H1 (cell line): ENCODE data around the gene RIN3.

Source experiments
- BRCA1 ChIP-seq: IDR thresholded peaks from 2 replicates; pipeline ENCODE4 v1.6.1; 2012; ENCODE audit warnings: low read depth, low read length, improper control_type of control experiment
- CEBPB ChIP-seq: IDR thresholded peaks from 2 replicates; pipeline ENCODE4 v1.6.1; 2012; ENCODE audit warnings: low read depth, low read length
- CREB1 ChIP-seq: IDR thresholded peaks from 2 replicates; pipeline ENCODE4 v1.6.1; 2012; ENCODE audit warnings: inconsistent platforms
- E2F6 ChIP-seq: IDR thresholded peaks from 2 replicates; pipeline ENCODE4 v1.6.1; 2012; ENCODE audit warnings: inconsistent platforms
- EP300 ChIP-seq, 2 experiments: IDR thresholded peaks; 1 replicate in 1 of 2; 2 replicates in 1 of 2; pipeline ENCODE4 v1.6.1; 2011 to 2012; ENCODE audit warnings: low read depth in 2 of 2, low read length in 2 of 2, mild to moderate bottlenecking in 2 of 2, borderline replicate concordance in 1 of 2, inconsistent platforms in 1 of 2, moderate library complexity in 1 of 2
- EZH2 ChIP-seq: fragments of 200-600 bp; sonication (generic); IDR thresholded peaks from 2 replicates; pipeline ENCODE4 v1.7.1; 2012; ENCODE audit warnings: low read depth, mild to moderate bottlenecking, moderate library complexity, low read length, inconsistent platforms; ENCODE audit not compliant: severe bottlenecking
- HDAC6 ChIP-seq: IDR thresholded peaks from one replicate; pipeline ENCODE4 v1.7.1; 2012; ENCODE audit warnings: low read depth, mild to moderate bottlenecking, inconsistent platforms, low read length, moderate library complexity
- KDM5A ChIP-seq: fragments of 200-600 bp; IDR thresholded peaks from 2 replicates; pipeline ENCODE4 v1.7.1; 2012; ENCODE audit warnings: mild to moderate bottlenecking, low read length, inconsistent platforms, mixed read lengths
- POLR2A ChIP-seq, 2 experiments: IDR thresholded peaks; 1 replicate in 1 of 2; 2 replicates in 1 of 2; pipeline ENCODE4 v1.6.1; 2011; ENCODE audit warnings: low read depth in 2 of 2, low read length in 2 of 2, mild to moderate bottlenecking in 2 of 2; ENCODE audit errors: control extremely low read depth in 1 of 2
- POLR2AphosphoS5 ChIP-seq: IDR thresholded peaks from 2 replicates; pipeline ENCODE4 v1.6.1; 2011; ENCODE audit warnings: low read depth, low read length
- RBBP5 ChIP-seq: IDR thresholded peaks from 2 replicates; pipeline ENCODE4 v1.7.1; 2012; ENCODE audit warnings: low read depth, mild to moderate bottlenecking, inconsistent platforms, low read length, moderate library complexity, borderline replicate concordance
- SRF ChIP-seq: IDR thresholded peaks from 2 replicates; pipeline ENCODE4 v1.6.1; 2011; ENCODE audit warnings: mild to moderate bottlenecking, low read depth, low read length, moderate library complexity
- TF ChIP-seq, protein P1 (sequence below), 3 experiments: IDR thresholded peaks; 1 replicate in 2 of 3; 2 replicates in 1 of 3; pipeline versions ENCODE4 v1.5.1 to v1.6.1; 2011; ENCODE audit warnings: low read length in 3 of 3, mild to moderate bottlenecking in 3 of 3, inconsistent platforms in 2 of 3, low read depth in 1 of 3, moderate library complexity in 1 of 3; ENCODE audit not compliant: insufficient read depth in 1 of 3; ENCODE audit errors: control extremely low read depth in 1 of 3
- TF ChIP-seq, protein P2 (sequence below): IDR thresholded peaks from 2 replicates; pipeline ENCODE4 v1.6.1; 2011; ENCODE audit warnings: low read depth, mild to moderate bottlenecking, low read length; ENCODE audit not compliant: insufficient read depth

GRCh38 chr14:92587700-92588085 lies 74.1 kb downstream of the RIN3 start:
- TF ChIP-seq RBBP5: no peak
- TF ChIP-seq EZH2: no peak
- TF ChIP-seq, protein P1, sequence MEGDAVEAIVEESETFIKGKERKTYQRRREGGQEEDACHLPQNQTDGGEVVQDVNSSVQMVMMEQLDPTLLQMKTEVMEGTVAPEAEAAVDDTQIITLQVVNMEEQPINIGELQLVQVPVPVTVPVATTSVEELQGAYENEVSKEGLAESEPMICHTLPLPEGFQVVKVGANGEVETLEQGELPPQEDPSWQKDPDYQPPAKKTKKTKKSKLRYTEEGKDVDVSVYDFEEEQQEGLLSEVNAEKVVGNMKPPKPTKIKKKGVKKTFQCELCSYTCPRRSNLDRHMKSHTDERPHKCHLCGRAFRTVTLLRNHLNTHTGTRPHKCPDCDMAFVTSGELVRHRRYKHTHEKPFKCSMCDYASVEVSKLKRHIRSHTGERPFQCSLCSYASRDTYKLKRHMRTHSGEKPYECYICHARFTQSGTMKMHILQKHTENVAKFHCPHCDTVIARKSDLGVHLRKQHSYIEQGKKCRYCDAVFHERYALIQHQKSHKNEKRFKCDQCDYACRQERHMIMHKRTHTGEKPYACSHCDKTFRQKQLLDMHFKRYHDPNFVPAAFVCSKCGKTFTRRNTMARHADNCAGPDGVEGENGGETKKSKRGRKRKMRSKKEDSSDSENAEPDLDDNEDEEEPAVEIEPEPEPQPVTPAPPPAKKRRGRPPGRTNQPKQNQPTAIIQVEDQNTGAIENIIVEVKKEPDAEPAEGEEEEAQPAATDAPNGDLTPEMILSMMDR (IDR thresholded peaks at IDR 0.05; ENCODE audit: control extremely low read depth in 1 of 3, insufficient read depth in 1 of 3, low read depth in 1 of 3, low read length in 3 of 3): no peak
- TF ChIP-seq POLR2A (IDR thresholded peaks at IDR 0.05; ENCODE audit: control extremely low read depth in 1 of 2, low read depth in 2 of 2, low read length in 2 of 2): no peak
- TF ChIP-seq POLR2AphosphoS5: no peak
- TF ChIP-seq SRF: no peak
- TF ChIP-seq, protein P2, sequence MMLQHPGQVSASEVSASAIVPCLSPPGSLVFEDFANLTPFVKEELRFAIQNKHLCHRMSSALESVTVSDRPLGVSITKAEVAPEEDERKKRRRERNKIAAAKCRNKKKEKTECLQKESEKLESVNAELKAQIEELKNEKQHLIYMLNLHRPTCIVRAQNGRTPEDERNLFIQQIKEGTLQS: no peak
- TF ChIP-seq CEBPB: no peak
- TF ChIP-seq EP300 (IDR thresholded peaks at IDR 0.05; ENCODE audit: borderline replicate concordance in 1 of 2, low read depth in 2 of 2, low read length in 2 of 2): no peak
- no peak for TF ChIP-seq E2F6
- no peak for TF ChIP-seq BRCA1
- TF ChIP-seq CREB1: no peak
- no peak for TF ChIP-seq HDAC6
- no peak for TF ChIP-seq KDM5A
